ENCODE data around the gene ARL3. TPM values are rescaled to one million over a fixed set of nuclear protein-coding genes. Genes with fewer than 3 reads are reported as not detected.
"Not testable (repeated sequence)": the region's sequence is repeated elsewhere in the genome, so short reads cannot be mapped to it uniquely, and the experiment has no call there.

ARL3 gene
- total RNA-seq, 2 donors from 2014 or later, result 3.2 to 3.7 TPM

GRCh38 chr10:102744374-102745051 lies 30.3 kb upstream of the ARL3 start:
- no peaks in the 10 kb centered on the region for H3K9me3 ChIP-seq (ENCODE audit: control insufficient read depth, low read length, poor library complexity, severe bottlenecking)
- H3K36me3 Mint-ChIP-seq (ENCODE audit: low read depth), result peaks cover 5% of the 10 kb centered on the region
- no peaks in the 10 kb centered on the region for H3K27me3 Mint-ChIP-seq
- H3K4me1 Mint-ChIP-seq, result peaks cover 36% of the 10 kb centered on the region
- H3K4me3 Mint-ChIP-seq, result peak overlapping the region; percentile 100
- DNase-seq (peak in 2 of 3 donors; percentile 10 to 13), ATAC-seq (peak; percentile 15)
- H3K27ac Mint-ChIP-seq, result peak overlapping the region; percentile 96

GRCh38 chr10:102743588-102744373 lies 29.6 kb upstream of the ARL3 start, which contains the start of gene WBP1L:
Gene WBP1L (plus strand): TSS chr10:102743948. CDS start chr10:102744054, 106 bp downstream.
- peaks cover 5% of the 10 kb centered on the region for H3K36me3 Mint-ChIP-seq (ENCODE audit: low read depth)
- H3K9me3 ChIP-seq (ENCODE audit: control insufficient read depth, low read length, poor library complexity, severe bottlenecking), result no peaks in the 10 kb centered on the region
- ATAC-seq (peak; percentile 98), DNase-seq (peak; percentile 79 to 90 (median 88))
- no peaks in the 10 kb centered on the region for H3K27me3 Mint-ChIP-seq
- peak within 1 kb of the TSS; percentile 100 for H3K4me3 Mint-ChIP-seq
- H3K27ac Mint-ChIP-seq, result peak within 1 kb of the TSS; percentile 96
- H3K4me1 Mint-ChIP-seq, result peaks cover 34% of the 10 kb centered on the region

GRCh38 chr10:102743078-102743587 lies 28.9 kb upstream of the ARL3 start:
- no peaks in the 10 kb centered on the region for H3K9me3 ChIP-seq (ENCODE audit: control insufficient read depth, low read length, poor library complexity, severe bottlenecking)
- ATAC-seq (peak; percentile 0), DNase-seq (no peak)
- peak overlapping the region; percentile 100 for H3K4me3 Mint-ChIP-seq
- peaks cover 27% of the 10 kb centered on the region for H3K4me1 Mint-ChIP-seq
- no peaks in the 10 kb centered on the region for H3K27me3 Mint-ChIP-seq
- peak overlapping the region; percentile 96 for H3K27ac Mint-ChIP-seq
- peaks cover 3% of the 10 kb centered on the region for H3K36me3 Mint-ChIP-seq (ENCODE audit: low read depth)

GRCh38 chr10:102742313-102742712 lies 28.1 kb upstream of the ARL3 start:
- H3K27ac Mint-ChIP-seq; DNase-seq; H3K36me3 Mint-ChIP-seq (ENCODE audit: low read depth); H3K4me3 Mint-ChIP-seq; H3K27me3 Mint-ChIP-seq; ATAC-seq; H3K9me3 ChIP-seq (ENCODE audit: control insufficient read depth, low read length, poor library complexity, severe bottlenecking): not testable (repeated sequence)
- peaks cover 27% of the 10 kb centered on the region for H3K4me1 Mint-ChIP-seq

GRCh38 chr10:102741726-102742237 lies 27.6 kb upstream of the ARL3 start:
- H3K4me1 Mint-ChIP-seq, result peaks cover 25% of the 10 kb centered on the region
- ATAC-seq (no peak), DNase-seq (no peak)
- H3K27ac Mint-ChIP-seq, result no peak overlapping the region
- H3K4me3 Mint-ChIP-seq, result no peak overlapping the region
- H3K9me3 ChIP-seq (ENCODE audit: control insufficient read depth, low read length, poor library complexity, severe bottlenecking), result no peaks in the 10 kb centered on the region
- H3K36me3 Mint-ChIP-seq (ENCODE audit: low read depth), result peaks cover 3% of the 10 kb centered on the region
- no peaks in the 10 kb centered on the region for H3K27me3 Mint-ChIP-seq

GRCh38 chr10:102740229-102740628 lies 26.0 kb upstream of the ARL3 start:
- H3K4me1 Mint-ChIP-seq, result peaks cover 13% of the 10 kb centered on the region
- H3K4me3 Mint-ChIP-seq, result no peak overlapping the region
- DNase-seq (no peak), ATAC-seq (no peak)
- no peak overlapping the region for H3K27ac Mint-ChIP-seq
- no peaks in the 10 kb centered on the region for H3K9me3 ChIP-seq (ENCODE audit: control insufficient read depth, low read length, poor library complexity, severe bottlenecking)
- no peaks in the 10 kb centered on the region for H3K27me3 Mint-ChIP-seq
- H3K36me3 Mint-ChIP-seq (ENCODE audit: low read depth), result peaks cover 3% of the 10 kb centered on the region

- no peak for DNase-seq
- peaks cover 4% of the 10 kb centered on the region for H3K36me3 Mint-ChIP-seq (ENCODE audit: low read depth)
- H3K4me1 Mint-ChIP-seq, result peaks cover 4% of the 10 kb centered on the region
- ATAC-seq, result no peak
- H3K9me3 ChIP-seq (ENCODE audit: control insufficient read depth, low read length, poor library complexity, severe bottlenecking), result no peaks in the 10 kb centered on the region
- H3K27me3 Mint-ChIP-seq, result no peaks in the 10 kb centered on the region
- peak overlapping the region; percentile 29 for H3K27ac Mint-ChIP-seq
- no peak overlapping the region for H3K4me3 Mint-ChIP-seq
These were observed 24.5 kb upstream of the ARL3 start for GRCh38 chr10:102738692-102739121.

- Mint-ChIP-seq H3K4me1 (no peaks in the 10 kb centered on the region), H3K27me3 (no peaks in the 10 kb centered on the region), H3K27ac (peak overlapping the region; percentile 56), H3K36me3 (ENCODE audit: low read depth) (peaks cover 2% of the 10 kb centered on the region), H3K4me3 (no peak overlapping the region)
- H3K9me3 ChIP-seq (ENCODE audit: control insufficient read depth, low read length, poor library complexity, severe bottlenecking), result no peaks in the 10 kb centered on the region
- DNase-seq (no peak), ATAC-seq (no peak)
These were observed 20.9 kb upstream of the ARL3 start for GRCh38 chr10:102735065-102735562.

GRCh38 chr10:102732661-102733060 lies 18.5 kb upstream of the ARL3 start:
- no peaks in the 10 kb centered on the region for H3K9me3 ChIP-seq (ENCODE audit: control insufficient read depth, low read length, poor library complexity, severe bottlenecking)
- Mint-ChIP-seq H3K36me3 (ENCODE audit: low read depth) (peaks cover 2% of the 10 kb centered on the region), H3K4me3 (no peak overlapping the region), H3K4me1 (peaks cover 2% of the 10 kb centered on the region), H3K27me3 (no peaks in the 10 kb centered on the region), H3K27ac (no peak overlapping the region)
- DNase-seq (no peak), ATAC-seq (no peak)

GRCh38 chr10:102731222-102731800 lies 17.1 kb upstream of the ARL3 start:
- ATAC-seq (no peak), DNase-seq (no peak)
- H3K4me3 Mint-ChIP-seq, result no peak overlapping the region
- peaks cover 4% of the 10 kb centered on the region for H3K4me1 Mint-ChIP-seq
- H3K9me3 ChIP-seq (ENCODE audit: control insufficient read depth, low read length, poor library complexity, severe bottlenecking), result no peaks in the 10 kb centered on the region
- peak overlapping the region; percentile 66 for H3K27ac Mint-ChIP-seq
- H3K27me3 Mint-ChIP-seq, result no peaks in the 10 kb centered on the region
- H3K36me3 Mint-ChIP-seq (ENCODE audit: low read depth), result peaks cover 2% of the 10 kb centered on the region

- DNase-seq (peak; percentile 16 to 34 (median 31)), ATAC-seq (peak; percentile 74)
- no peaks in the 10 kb centered on the region for H3K36me3 Mint-ChIP-seq (ENCODE audit: low read depth)
- H3K27me3 Mint-ChIP-seq, result no peaks in the 10 kb centered on the region
- H3K4me3 Mint-ChIP-seq, result no peak overlapping the region
- no peak overlapping the region for H3K27ac Mint-ChIP-seq
- H3K9me3 ChIP-seq (ENCODE audit: control insufficient read depth, low read length, poor library complexity, severe bottlenecking), result no peaks in the 10 kb centered on the region
- peaks cover 4% of the 10 kb centered on the region for H3K4me1 Mint-ChIP-seq
These were observed 15.1 kb upstream of the ARL3 start for GRCh38 chr10:102729029-102730026.

Measured in T-helper 17 cell (primary cell).